Nephron progenitor cell (in vitro differentiated cells): Measurements from ENCODE around the gene HDC.

Experiments used
- DNase-seq: peaks from one replicate; pipeline ENCODE4 v3.0.0; 2021
- H3K27ac Mint-ChIP-seq: 2 replicates; pipeline ENCODE4 v1.8.0; 2021; ENCODE audit warnings: mild to moderate bottlenecking, moderate library complexity, mixed read lengths
- H3K27me3 Mint-ChIP-seq: 2 replicates; pipeline ENCODE4 v1.8.0; 2021; ENCODE audit warnings: mild to moderate bottlenecking, low read depth, mixed read lengths; ENCODE audit not compliant: poor library complexity
- H3K36me3 Mint-ChIP-seq: 2 replicates; pipeline ENCODE4 v1.8.0; 2021; ENCODE audit warnings: low read depth, mixed read lengths
- H3K4me1 Mint-ChIP-seq: 2 replicates; pipeline ENCODE4 v1.8.0; 2021; ENCODE audit warnings: mixed read lengths
- H3K4me3 Mint-ChIP-seq: 2 replicates; pipeline ENCODE4 v1.8.0; 2021; ENCODE audit warnings: mild to moderate bottlenecking, moderate library complexity, mixed read lengths
- H3K9me3 Mint-ChIP-seq: 2 replicates; pipeline ENCODE4 v1.8.0; 2021; ENCODE audit warnings: mild to moderate bottlenecking, moderate library complexity, mixed read lengths
- CTCF ChIP-seq: fragments of 200-600 bp; sonication (generic); IDR thresholded peaks from 2 replicates; pipeline ENCODE4 v1.5.0; 2021; ENCODE audit warnings: antibody characterized with exemption

HDC gene

GRCh38 chr15:50256188-50257041 lies 9.1 kb downstream of the HDC start:
- H3K36me3 Mint-ChIP-seq: no peaks in the 10 kb centered on the region
- no peaks in the 10 kb centered on the region for H3K4me1 Mint-ChIP-seq
- no peak overlapping the region for H3K27ac Mint-ChIP-seq
- no peak overlapping the region for H3K4me3 Mint-ChIP-seq
- no peaks in the 10 kb centered on the region for H3K9me3 Mint-ChIP-seq
- no peak for DNase-seq
- no peak for TF ChIP-seq CTCF
- peaks cover 8% of the 10 kb centered on the region for H3K27me3 Mint-ChIP-seq

GRCh38 chr15:50252556-50252955 lies 13.0 kb downstream of the HDC start:
- DNase-seq: no peak
- H3K27ac Mint-ChIP-seq: no peak overlapping the region
- H3K4me3 Mint-ChIP-seq: no peak overlapping the region
- H3K27me3 Mint-ChIP-seq: peaks cover 15% of the 10 kb centered on the region
- H3K4me1 Mint-ChIP-seq: no peaks in the 10 kb centered on the region
- H3K9me3 Mint-ChIP-seq: no peaks in the 10 kb centered on the region
- no peaks in the 10 kb centered on the region for H3K36me3 Mint-ChIP-seq
- TF ChIP-seq CTCF: no peak

GRCh38 chr15:50251638-50252182 lies 13.8 kb downstream of the HDC start:
- no peak for TF ChIP-seq CTCF
- no peak overlapping the region for H3K4me3 Mint-ChIP-seq
- DNase-seq: no peak
- peak overlapping the region; percentile 36 for H3K27ac Mint-ChIP-seq
- H3K9me3 Mint-ChIP-seq: no peaks in the 10 kb centered on the region
- peaks cover 11% of the 10 kb centered on the region for H3K27me3 Mint-ChIP-seq
- H3K4me1 Mint-ChIP-seq: no peaks in the 10 kb centered on the region
- H3K36me3 Mint-ChIP-seq: no peaks in the 10 kb centered on the region

- Mint-ChIP-seq H3K27ac (no peak overlapping the region), H3K4me3 (no peak overlapping the region)
- no peak for DNase-seq
Observed at GRCh38 chr15:50250760-50251394, 14.6 kb downstream of the HDC start.

GRCh38 chr15:50249704-50250103 lies 15.8 kb downstream of the HDC start:
- no peak for TF ChIP-seq CTCF
- Mint-ChIP-seq H3K9me3 (no peaks in the 10 kb centered on the region), H3K27ac (no peak overlapping the region), H3K4me3 (no peak overlapping the region), H3K27me3 (peaks cover 11% of the 10 kb centered on the region), H3K36me3 (no peaks in the 10 kb centered on the region), H3K4me1 (no peaks in the 10 kb centered on the region)
- DNase-seq: no peak

More at GRCh38 chr15:50250760-50251394, 14.6 kb downstream of the HDC start:
- H3K9me3 Mint-ChIP-seq: no peaks in the 10 kb centered on the region
- no peaks in the 10 kb centered on the region for H3K36me3 Mint-ChIP-seq
- no peak for TF ChIP-seq CTCF
- peaks cover 11% of the 10 kb centered on the region for H3K27me3 Mint-ChIP-seq
- H3K4me1 Mint-ChIP-seq: no peaks in the 10 kb centered on the region
